Lung (tissue), 12 donors: ENCODE measurements around the gene SCGB3A2. TPM values are rescaled to one million over a fixed set of nuclear protein-coding genes. Genes with fewer than 3 reads are reported as not detected.
"Not testable (repeated sequence)": the region's sequence is repeated elsewhere in the genome, so short reads cannot be mapped to it uniquely, and the experiment has no call there.

Source experiments
- ATAC-seq: fragments of 200-7000 bp; cut with Tn5 transposase; one replicate; pipeline ENCODE4 v1.9.1; 2020; ENCODE audit warnings: moderate number of reproducible peaks; ENCODE audit not compliant: insufficient read depth, low FRiP score
- DNase-seq, 3 donors: peaks; one replicate each; pipeline ENCODE4 v3.0.0-alpha.2; 2013 to 2017
- H3K27ac ChIP-seq, 2 donors: one replicate each; pipeline ENCODE4 v1.5.1; 2013; ENCODE audit warnings: mild to moderate bottlenecking in 2 of 2, moderate library complexity in 2 of 2, control low read depth in 1 of 2, inconsistent platforms in 1 of 2, low read depth in 1 of 2, low read length in 1 of 2
- H3K27me3 ChIP-seq, 3 donors: one replicate each; pipeline ENCODE4 v1.5.1; 2013; ENCODE audit warnings: low read length in 2 of 3; ENCODE audit not compliant: control insufficient read depth in 3 of 3, insufficient read depth in 3 of 3
- H3K36me3 ChIP-seq, 4 donors: one replicate each; pipeline ENCODE4 v1.5.1; 2013; ENCODE audit warnings: low read length in 4 of 4, mild to moderate bottlenecking in 1 of 4, moderate library complexity in 1 of 4; ENCODE audit not compliant: control insufficient read depth in 4 of 4, insufficient read depth in 4 of 4
- H3K4me1 ChIP-seq, 5 donors: one replicate each; pipeline ENCODE4 v1.5.1; 2013; ENCODE audit warnings: low read length in 5 of 5, mild to moderate bottlenecking in 2 of 5, moderate library complexity in 1 of 5; ENCODE audit not compliant: control insufficient read depth in 5 of 5, insufficient read depth in 5 of 5
- H3K4me3 ChIP-seq: one replicate; pipeline ENCODE4 v1.5.1; 2013; ENCODE audit warnings: mild to moderate bottlenecking, control low read depth, moderate library complexity
- H3K9ac ChIP-seq, 2 donors: one replicate each; pipeline ENCODE4 v1.5.1; 2013; ENCODE audit warnings: low read length in 2 of 2, control low read depth in 1 of 2; ENCODE audit not compliant: insufficient read depth in 1 of 2
- H3K9me3 ChIP-seq, 4 donors: one replicate each; pipeline ENCODE4 v1.5.1; 2013; ENCODE audit warnings: low read length in 3 of 4, mild to moderate bottlenecking in 1 of 4, moderate library complexity in 1 of 4; ENCODE audit not compliant: control insufficient read depth in 4 of 4, insufficient read depth in 3 of 4
- WGBS, 2 donors: extraction: QIAGEN DNeasy Blood & Tissue Kit; methylation state at CpG; one replicate each; pipeline ENCODE4 v1.1.7; 2013; 5-methylcytosine and 5-hydroxymethylcytosine counted together
- polyA plus RNA-seq, 2 donors: library from polyadenylated mRNA; stranded (reverse); fragments of 200-250 nt; gene quantifications; one replicate each; pipeline ENCODE4 v1.2.1, GENCODE V29; 2013
- total RNA-seq, 2 donors: library from RNA; depleted of rRNA in 1 of 2; stranded (reverse); fragments of >200 nt in 1 of 2; gene quantifications; one replicate each; pipeline ENCODE4 v1.2.1, GENCODE V29; 2014 to 2021
- TF ChIP-seq, protein P1 (sequence below): IDR thresholded peaks from 2 replicates; pipeline ENCODE4 v1.5.1; 2012; ENCODE audit warnings: mild to moderate bottlenecking; ENCODE audit errors: control extremely low read depth, extremely low read depth
- donor health status: control.
- donor health status: control.
- donor health status: Bipolar disorder and iron deficiency.
- donor health status: healthy.
- donor health status: DM: yes; HTN: yes; CAD: no.

SCGB3A2 gene
- total and polyA plus RNA-seq, 4 donors: 305 to 4,264 (median 1,823) TPM

GRCh38 chr5:147874118-147874875 lies 4.2 kb upstream of the SCGB3A2 start:
- WGBS, 2 donors: 85 to 88% methylated on average over 5 of the region's 8 CpGs
- not testable (repeated sequence) for H3K27ac ChIP-seq, DNase-seq, H3K36me3 ChIP-seq, H3K9me3 ChIP-seq, H3K9ac ChIP-seq, H3K27me3 ChIP-seq, H3K4me3 ChIP-seq, H3K4me1 ChIP-seq, ATAC-seq

GRCh38 chr5:147874910-147875367 lies 3.6 kb upstream of the SCGB3A2 start:
- H3K9ac ChIP-seq: no peak overlapping the region
- WGBS, 2 donors: 53 to 66% methylated on average over 3 of the region's 3 CpGs
- TF ChIP-seq, protein P1, sequence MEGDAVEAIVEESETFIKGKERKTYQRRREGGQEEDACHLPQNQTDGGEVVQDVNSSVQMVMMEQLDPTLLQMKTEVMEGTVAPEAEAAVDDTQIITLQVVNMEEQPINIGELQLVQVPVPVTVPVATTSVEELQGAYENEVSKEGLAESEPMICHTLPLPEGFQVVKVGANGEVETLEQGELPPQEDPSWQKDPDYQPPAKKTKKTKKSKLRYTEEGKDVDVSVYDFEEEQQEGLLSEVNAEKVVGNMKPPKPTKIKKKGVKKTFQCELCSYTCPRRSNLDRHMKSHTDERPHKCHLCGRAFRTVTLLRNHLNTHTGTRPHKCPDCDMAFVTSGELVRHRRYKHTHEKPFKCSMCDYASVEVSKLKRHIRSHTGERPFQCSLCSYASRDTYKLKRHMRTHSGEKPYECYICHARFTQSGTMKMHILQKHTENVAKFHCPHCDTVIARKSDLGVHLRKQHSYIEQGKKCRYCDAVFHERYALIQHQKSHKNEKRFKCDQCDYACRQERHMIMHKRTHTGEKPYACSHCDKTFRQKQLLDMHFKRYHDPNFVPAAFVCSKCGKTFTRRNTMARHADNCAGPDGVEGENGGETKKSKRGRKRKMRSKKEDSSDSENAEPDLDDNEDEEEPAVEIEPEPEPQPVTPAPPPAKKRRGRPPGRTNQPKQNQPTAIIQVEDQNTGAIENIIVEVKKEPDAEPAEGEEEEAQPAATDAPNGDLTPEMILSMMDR: no peak
- no peaks in the 10 kb centered on the region for H3K27me3 ChIP-seq
- H3K4me3 ChIP-seq: no peak overlapping the region
- peaks cover 0 to 2% (median 0%) of the 10 kb centered on the region in 5 donors for H3K4me1 ChIP-seq
- no peaks in the 10 kb centered on the region for H3K36me3 ChIP-seq
- ATAC-seq: no peak
- no peak for DNase-seq
- H3K27ac ChIP-seq: no peak overlapping the region
- no peaks in the 10 kb centered on the region for H3K9me3 ChIP-seq

DNA sequence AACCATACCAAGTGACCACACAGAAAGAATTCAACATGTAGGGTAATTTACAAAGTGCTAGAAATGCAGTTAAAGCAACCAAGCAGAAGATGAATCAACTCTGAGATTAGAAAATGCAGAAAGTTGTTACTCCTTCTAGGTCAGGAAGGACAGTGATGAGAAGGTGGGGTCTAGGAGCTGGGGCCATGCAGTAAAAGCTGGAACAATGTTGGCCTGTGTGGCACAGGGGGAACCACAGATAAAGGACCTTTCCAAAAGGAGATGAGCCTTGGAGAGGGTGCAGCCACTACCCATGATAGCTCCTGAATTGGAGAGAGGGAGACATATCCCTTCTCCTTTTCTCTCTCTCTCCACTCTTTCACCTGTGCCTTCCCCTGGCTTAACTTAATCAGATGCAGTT lies 2.4 kb upstream of the SCGB3A2 start:
- TF ChIP-seq, protein P1: no peak
- H3K9me3 ChIP-seq: no peaks in the 10 kb centered on the region
- H3K27ac ChIP-seq: no peak overlapping the region
- ATAC-seq: no peak
- H3K9ac ChIP-seq: no peak overlapping the region
- H3K4me3 ChIP-seq: no peak overlapping the region
- no peaks in the 10 kb centered on the region for H3K36me3 ChIP-seq
- no peaks in the 10 kb centered on the region for H3K27me3 ChIP-seq
- no peak for DNase-seq
- peaks cover 0 to 2% (median 0%) of the 10 kb centered on the region in 5 donors for H3K4me1 ChIP-seq

DNA sequence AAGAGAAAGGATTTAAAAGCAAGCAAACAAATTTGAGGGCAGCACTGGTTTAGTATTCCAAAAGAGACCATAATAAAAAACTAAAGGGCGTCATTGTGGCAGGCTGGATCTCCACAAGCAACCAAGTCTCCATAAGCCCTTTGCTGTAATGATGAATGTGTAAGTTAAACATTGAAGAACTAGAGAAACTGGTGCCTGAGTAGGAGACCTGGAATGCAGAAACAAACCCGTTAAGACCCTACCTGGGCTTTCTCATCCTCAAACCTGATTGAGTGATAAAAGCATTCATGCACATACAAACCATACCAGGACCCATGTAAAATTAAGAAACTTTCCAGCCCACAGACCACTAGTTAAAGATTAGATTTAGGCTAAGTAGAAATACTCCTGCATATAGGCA lies 1.9 kb upstream of the SCGB3A2 start:
- Histone ChIP-seq H3K4me1 (peaks cover 0 to 2% (median 0%) of the 10 kb centered on the region in 5 donors), H3K27me3 (no peaks in the 10 kb centered on the region), H3K36me3 (no peaks in the 10 kb centered on the region), H3K4me3 (no peak overlapping the region), H3K9me3 (no peaks in the 10 kb centered on the region), H3K27ac (no peak overlapping the region), H3K9ac (no peak overlapping the region)
- no peak for DNase-seq
- ATAC-seq: no peak
- TF ChIP-seq, protein P1: no peak
- WGBS, 2 donors: 75 to 91% methylated on average over 2 of the region's 2 CpGs
